HUES64 (cell line): ENCODE data around the gene TLR10.

ENCODE experiments used
- H3K27ac ChIP-seq: 2 replicates; pipeline ENCODE4 v1.7.0; 2013; ENCODE audit warnings: low read depth, low read length, inconsistent platforms
- H3K27me3 ChIP-seq: 2 replicates; pipeline ENCODE4 v1.6.1; 2013; ENCODE audit warnings: mild to moderate bottlenecking, low read length; ENCODE audit not compliant: insufficient read depth
- H3K36me3 ChIP-seq: 2 replicates; pipeline ENCODE4 v1.6.1; 2013; ENCODE audit warnings: mild to moderate bottlenecking, low read length; ENCODE audit not compliant: insufficient read depth
- H3K4me1 ChIP-seq: 2 replicates; pipeline ENCODE4 v1.6.1; 2013; ENCODE audit warnings: mild to moderate bottlenecking, low read length, moderate library complexity; ENCODE audit not compliant: insufficient read depth
- H3K4me3 ChIP-seq: 2 replicates; pipeline ENCODE4 v1.5.1; 2013; ENCODE audit warnings: mild to moderate bottlenecking, low read length, moderate library complexity
- H3K9ac ChIP-seq: 2 replicates; pipeline ENCODE4 v1.6.1; 2013; ENCODE audit warnings: mild to moderate bottlenecking, low read depth, low read length
- H3K9me3 ChIP-seq: 2 replicates; pipeline ENCODE4 v1.6.1; 2013; ENCODE audit warnings: low read depth, low read length; ENCODE audit not compliant: insufficient read depth
- WGBS: fragments of 150-250, 120-280 bp; methylation state at CpG from one replicate; pipeline ENCODE4 v1.1.7; 2013; ENCODE audit warnings: missing lambda C conversion rate; 5-methylcytosine and 5-hydroxymethylcytosine counted together

Gene TLR10

GRCh38 chr4:38724475-38724808 lies 58.3 kb downstream of the TLR10 start:
- WGBS: 89% methylated on average over 3 of the region's 3 CpGs

DNA sequence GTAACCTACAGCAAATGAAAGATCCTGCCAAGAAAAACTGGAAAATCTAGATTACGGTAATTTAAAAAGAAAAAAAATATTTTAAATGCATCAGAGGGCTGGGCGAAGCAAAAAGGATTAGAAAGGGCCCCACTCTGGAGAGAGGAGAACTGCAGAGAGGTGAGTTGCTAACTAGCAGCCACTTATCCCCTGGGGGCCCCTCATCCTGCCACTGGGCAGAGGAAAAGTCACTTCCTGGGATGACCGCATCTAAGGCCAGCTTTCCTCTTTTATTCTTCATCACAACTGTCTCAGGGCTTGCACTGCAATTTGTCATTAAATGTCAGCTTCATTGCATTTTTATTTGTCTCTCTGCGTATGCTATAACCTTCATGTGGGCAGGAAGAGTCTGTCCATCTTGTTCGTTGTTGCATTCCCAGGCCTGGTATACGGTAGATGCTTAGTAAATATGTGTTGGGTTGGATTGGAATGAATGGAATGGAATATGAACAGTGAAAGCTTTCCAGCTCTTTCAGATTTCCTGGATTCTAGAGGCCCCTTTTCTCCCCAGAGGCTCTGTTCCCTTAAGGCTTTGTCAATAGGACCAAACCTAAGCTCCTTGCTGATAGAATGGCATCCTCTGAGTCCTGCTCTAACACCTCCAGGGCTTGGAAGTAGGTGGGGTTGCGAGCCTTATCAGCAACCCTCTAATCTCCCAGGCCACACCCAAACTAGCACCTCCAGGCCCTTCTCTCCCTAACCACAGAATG lies 58.9 kb downstream of the TLR10 start:
- Histone ChIP-seq H3K36me3 (no peaks in the 10 kb centered on the region), H3K4me3 (no peak overlapping the region), H3K9ac (no peak overlapping the region), H3K4me1 (peaks cover 3% of the 10 kb centered on the region; the same call in 1 of the 2 replicates), H3K9me3 (no peaks in the 10 kb centered on the region), H3K27ac (no peak overlapping the region), H3K27me3 (no peaks in the 10 kb centered on the region)
- WGBS: 85% methylated on average over 7 of the region's 7 CpGs

More at GRCh38 chr4:38724475-38724808, 58.3 kb downstream of the TLR10 start:
- Histone ChIP-seq H3K27ac (no peak overlapping the region), H3K36me3 (no peaks in the 10 kb centered on the region), H3K9me3 (no peaks in the 10 kb centered on the region), H3K9ac (no peak overlapping the region), H3K27me3 (no peaks in the 10 kb centered on the region), H3K4me3 (no peak overlapping the region), H3K4me1 (peaks cover 3% of the 10 kb centered on the region; the same call in 1 of the 2 replicates)

GRCh38 chr4:38723114-38723513 lies 59.7 kb downstream of the TLR10 start:
- H3K27ac ChIP-seq: no peak overlapping the region

More at GRCh38 chr4:38723114-38723513, 59.7 kb downstream of the TLR10 start:
- H3K4me1 ChIP-seq: no peaks in the 10 kb centered on the region
- no peak overlapping the region for H3K9ac ChIP-seq
- H3K9me3 ChIP-seq: no peaks in the 10 kb centered on the region
- WGBS: 76% methylated on average over 4 of the region's 4 CpGs
- H3K36me3 ChIP-seq: no peaks in the 10 kb centered on the region
- H3K27me3 ChIP-seq: no peaks in the 10 kb centered on the region
- H3K4me3 ChIP-seq: no peak overlapping the region
